ENCODE measurements around the gene ZNF722. TPM values are rescaled to one million over a fixed set of nuclear protein-coding genes. Genes with fewer than 3 reads are reported as not detected.

ZNF722 gene
- total and polyA plus RNA-seq, 4 donors = not detected

- Histone ChIP-seq H3K9me3 (ENCODE audit: control insufficient read depth in 4 of 4, insufficient read depth in 3 of 4, low read length in 3 of 4) (peaks cover 0 to 23% (median 9%) of the 10 kb centered on the region in 4 donors), H3K27ac (ENCODE audit: low read depth in 1 of 2, low read length in 1 of 2) (no peak overlapping the region)
- no peak for ATAC-seq (ENCODE audit: insufficient read depth, low FRiP score)
Measured at GRCh38 chr7:64046041-64046389, 47.4 kb downstream of the ZNF722 start.

More at GRCh38 chr7:64046041-64046389, 47.4 kb downstream of the ZNF722 start:
- peak overlapping the region; percentile 73 for H3K4me3 ChIP-seq
- H3K9ac ChIP-seq (ENCODE audit: insufficient read depth in 1 of 2, low read length in 2 of 2) = peak overlapping the region in 1 of 2 donors; percentile 49
- no peak for TF ChIP-seq CTCF (IDR thresholded peaks at IDR 0.05; ENCODE audit: control extremely low read depth, extremely low read depth)
- H3K27me3 ChIP-seq (ENCODE audit: control insufficient read depth in 3 of 3, insufficient read depth in 3 of 3, low read length in 2 of 3) = no peaks in the 10 kb centered on the region
- peaks cover 0 to 2% (median 0%) of the 10 kb centered on the region in 5 donors for H3K4me1 ChIP-seq (ENCODE audit: control insufficient read depth in 5 of 5, insufficient read depth in 5 of 5, low read length in 5 of 5)
- H3K36me3 ChIP-seq (ENCODE audit: control insufficient read depth in 4 of 4, insufficient read depth in 4 of 4, low read length in 4 of 4) = no peaks in the 10 kb centered on the region
- 14 to 29% methylated on average over 12 of the region's 12 CpGs for WGBS, 2 donors
- no peak for DNase-seq

Small RNA genes lying within 50 kb of the gene (small RNA-seq; reads per million reads assigned to genes)
- gene AC092634.1 (ENCODE audit: low replicate concordance) (not detected), gene AC092634.7 (ENCODE audit: low replicate concordance) (not detected), gene VN1R36P (ENCODE audit: low replicate concordance) (not detected)

Other genes with a start within 250 kb of the ZNF722 start
- gene ZNF727, start 46.6 kb downstream of the ZNF722 start, total RNA-seq = 1 to 10 TPM in 1 of 2 donors, under 1 TPM in 1; 0.34 to 4.4 TPM
- under 1 TPM; 0.08 to 0.12 TPM for gene ZNF727, start 46.6 kb downstream of the ZNF722 start, polyA plus RNA-seq
- gene ZNF735, start 208.4 kb downstream of the ZNF722 start, total RNA-seq = not detected
- gene ZNF735, start 208.4 kb downstream of the ZNF722 start, polyA plus RNA-seq = not detected
- gene ZNF679, start 229.6 kb downstream of the ZNF722 start, total RNA-seq = not detected
- not detected for gene ZNF679, start 229.6 kb downstream of the ZNF722 start, polyA plus RNA-seq

Measured in lung (tissue), 13 donors.